Activated effector memory CD4-positive, alpha-beta T cell treated with Interleukin-2 at 50 U/mL for 16 hours (primary cell): ENCODE results near the gene SLCO4A1.

ENCODE experiments used
- DNase-seq: peaks from one replicate; pipeline ENCODE4 v3.0.0-alpha.2; 2020

The SLCO4A1 gene

DNA sequence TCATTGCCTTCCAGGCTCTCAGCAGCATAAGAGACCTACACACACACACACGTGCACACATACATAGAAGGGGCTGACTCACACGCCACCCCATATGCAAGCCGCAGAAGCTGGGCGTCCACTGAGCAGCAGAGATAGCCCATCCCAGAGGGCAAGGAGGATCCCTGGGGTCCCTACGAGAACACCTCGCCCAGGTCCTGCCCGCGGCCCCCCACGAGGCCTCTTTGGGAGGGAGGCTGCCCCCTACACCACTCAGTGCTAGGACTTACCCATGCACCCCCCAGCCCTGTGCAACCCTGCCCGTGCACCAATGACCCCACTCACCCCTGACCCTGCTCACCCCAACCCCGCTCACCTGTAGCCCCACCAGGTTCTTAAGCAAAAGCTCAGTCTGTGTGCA is 45.8 kb downstream of the SLCO4A1 start:
- no peak for DNase-seq

DNA sequence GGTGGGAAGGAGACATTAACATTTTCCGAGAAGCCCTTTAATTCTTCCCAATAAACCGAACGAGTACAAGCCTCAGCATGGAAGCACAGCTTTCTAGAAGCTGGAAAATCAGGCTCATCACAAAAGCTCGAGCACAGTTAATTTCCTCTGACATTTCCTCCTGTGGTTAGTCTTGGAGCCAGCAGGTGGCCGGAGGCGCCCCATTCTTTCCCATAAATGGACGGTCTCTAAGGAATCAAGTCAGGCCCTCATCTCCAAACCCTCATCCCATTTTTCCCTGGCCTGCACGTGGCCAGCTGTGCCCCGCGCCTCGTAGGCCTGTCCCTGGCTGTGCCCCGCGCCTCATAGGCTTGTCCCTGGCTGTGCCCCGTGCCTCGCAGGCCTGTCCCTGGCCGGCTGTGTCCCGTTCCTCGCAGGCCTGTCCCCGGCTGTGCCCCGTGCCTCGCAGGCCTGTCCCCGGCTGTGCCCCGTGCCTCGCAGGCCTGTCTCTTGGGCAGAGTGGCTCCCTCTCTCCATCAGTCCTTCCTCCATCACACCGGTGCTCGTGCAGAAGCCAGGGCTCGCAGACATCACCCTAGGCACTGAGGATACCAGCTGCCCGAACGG is 46.7 kb downstream of the SLCO4A1 start:
- no peak for DNase-seq

DNA sequence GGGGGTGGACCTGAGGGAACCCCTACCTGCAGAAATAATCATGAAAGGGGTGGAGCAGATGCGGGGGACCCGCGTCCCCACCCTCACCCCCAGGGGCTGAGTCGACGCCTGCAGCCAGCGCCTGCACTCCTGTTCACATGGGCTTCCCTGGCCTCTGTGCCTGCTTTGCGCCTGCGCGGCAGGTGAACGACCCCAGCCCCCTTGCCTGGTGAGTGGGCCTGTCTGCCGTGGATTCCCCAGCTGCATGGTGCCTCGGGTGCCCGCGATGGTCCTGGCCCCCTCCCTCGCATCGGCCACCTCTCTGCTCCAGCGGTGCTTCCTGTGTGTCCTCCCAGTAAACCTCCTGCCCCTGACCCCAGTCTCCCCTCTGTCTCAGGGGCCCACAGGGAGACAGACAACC is 47.6 kb downstream of the SLCO4A1 start:
- no peak for DNase-seq

DNA sequence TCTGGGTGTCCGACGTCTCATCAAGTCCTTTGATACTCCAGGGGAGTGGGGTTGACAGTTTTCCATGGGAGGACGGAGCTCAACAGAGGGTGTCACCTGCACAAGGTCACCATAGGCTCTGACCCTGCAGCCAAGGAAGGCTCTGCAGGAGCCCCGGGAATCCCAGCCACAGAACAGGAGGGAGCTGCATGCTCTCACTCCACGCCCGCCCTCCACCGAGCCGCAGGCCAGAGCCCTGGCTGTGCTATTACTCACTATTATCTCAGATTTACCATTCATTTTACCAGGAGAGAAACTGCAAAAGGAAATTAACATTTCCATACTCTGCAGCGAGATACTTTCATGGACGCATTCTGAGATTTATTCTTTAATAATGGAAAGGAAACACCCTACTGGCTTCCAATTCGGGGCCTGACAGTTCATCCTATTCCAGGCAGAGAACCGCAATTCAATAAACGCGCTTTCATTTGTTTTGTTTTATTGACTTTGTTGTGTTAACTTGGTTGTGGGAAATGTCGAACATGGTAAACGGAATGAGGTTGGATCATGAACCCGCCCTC is 48.0 kb downstream of the SLCO4A1 start:
- no peak for DNase-seq

GRCh38 chr20:62691487-62691886 is 49.2 kb downstream of the SLCO4A1 start:
- DNase-seq = no peak

- DNase-seq = no peak
Measured at GRCh38 chr20:62692176-62692575, 49.9 kb downstream of the SLCO4A1 start.

DNA sequence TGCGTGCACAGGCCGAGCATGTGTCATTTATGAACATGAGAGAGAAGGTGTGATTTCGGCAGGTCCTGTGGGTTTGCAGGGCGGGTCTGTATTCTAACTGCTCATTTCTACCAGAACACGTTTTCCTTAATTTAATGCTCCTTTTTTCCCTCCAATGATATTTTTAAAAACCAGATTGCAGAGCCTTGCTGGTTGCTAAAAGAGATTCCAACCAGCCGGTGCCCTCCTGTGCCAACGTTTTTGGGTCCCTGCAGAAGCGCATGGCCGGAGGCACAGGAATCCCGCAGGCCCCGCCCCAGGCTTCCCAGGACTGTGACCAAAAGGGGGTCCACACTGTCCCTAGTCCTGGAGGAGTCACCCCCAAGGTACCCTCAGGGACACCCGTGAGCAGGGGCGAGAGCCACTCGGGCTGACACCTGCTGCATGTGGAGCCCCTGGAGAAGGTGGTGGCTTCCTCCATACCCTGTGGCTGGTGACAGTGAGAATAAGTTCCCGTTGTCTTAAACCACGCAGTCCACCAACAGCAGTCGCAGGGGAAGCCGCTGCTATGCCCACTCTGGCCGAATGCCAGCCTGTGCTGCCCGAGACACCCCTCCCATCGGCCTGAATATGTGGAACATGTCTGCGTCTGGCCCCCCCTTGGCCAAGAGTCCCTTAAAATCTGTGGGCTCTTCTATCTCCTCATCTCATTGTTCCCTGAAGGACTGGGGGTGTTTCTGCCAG is 50.7 kb downstream of the SLCO4A1 start:
- DNase-seq = no peak

DNA sequence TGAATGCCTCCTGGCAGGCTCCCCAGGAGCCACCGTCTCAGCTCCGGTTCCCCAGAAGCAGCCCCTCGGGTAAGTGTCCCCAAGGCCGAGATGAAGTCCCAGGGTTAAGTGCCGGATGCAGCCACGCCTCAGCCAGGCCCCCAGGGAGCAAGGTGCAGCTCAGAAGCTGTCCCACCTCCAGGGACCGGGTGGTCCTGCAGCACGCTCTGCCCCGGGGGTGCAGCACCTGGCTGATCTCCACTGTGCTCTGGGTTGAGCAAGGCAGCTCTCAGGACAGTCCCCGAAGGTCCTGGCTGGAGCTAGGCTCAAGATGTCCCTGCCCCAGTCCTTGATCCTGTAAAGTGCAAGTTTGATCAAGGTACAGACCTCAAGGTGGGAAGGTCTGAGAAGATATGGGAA is 51.2 kb downstream of the SLCO4A1 start:
- no peak for DNase-seq

- DNase-seq = no peak
Measured at GRCh38 chr20:62694106-62694505, 51.8 kb downstream of the SLCO4A1 start.

DNA sequence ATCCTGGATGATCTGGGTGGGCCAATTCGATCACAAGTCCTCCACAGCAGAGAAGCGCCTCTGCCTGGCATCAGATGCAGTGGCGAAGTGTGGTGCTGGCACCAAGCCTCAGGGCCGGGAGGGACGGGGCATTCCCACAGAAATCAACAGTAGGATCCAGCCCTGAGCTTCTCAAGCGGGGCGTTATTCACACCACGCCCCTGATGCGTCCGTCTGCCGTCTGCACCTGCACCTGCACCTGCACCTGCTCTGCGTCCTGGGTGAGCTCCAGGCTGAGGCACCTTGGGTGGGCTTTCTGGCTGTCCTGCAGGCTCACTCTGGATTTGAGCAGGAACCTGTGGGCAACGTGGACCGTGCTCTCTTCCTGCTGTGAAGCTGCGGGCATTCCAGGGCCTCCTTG is 52.6 kb downstream of the SLCO4A1 start:
- no peak for DNase-seq

- DNase-seq = no peak
Measured at GRCh38 chr20:62695448-62696414, 53.4 kb downstream of the SLCO4A1 start.

DNA sequence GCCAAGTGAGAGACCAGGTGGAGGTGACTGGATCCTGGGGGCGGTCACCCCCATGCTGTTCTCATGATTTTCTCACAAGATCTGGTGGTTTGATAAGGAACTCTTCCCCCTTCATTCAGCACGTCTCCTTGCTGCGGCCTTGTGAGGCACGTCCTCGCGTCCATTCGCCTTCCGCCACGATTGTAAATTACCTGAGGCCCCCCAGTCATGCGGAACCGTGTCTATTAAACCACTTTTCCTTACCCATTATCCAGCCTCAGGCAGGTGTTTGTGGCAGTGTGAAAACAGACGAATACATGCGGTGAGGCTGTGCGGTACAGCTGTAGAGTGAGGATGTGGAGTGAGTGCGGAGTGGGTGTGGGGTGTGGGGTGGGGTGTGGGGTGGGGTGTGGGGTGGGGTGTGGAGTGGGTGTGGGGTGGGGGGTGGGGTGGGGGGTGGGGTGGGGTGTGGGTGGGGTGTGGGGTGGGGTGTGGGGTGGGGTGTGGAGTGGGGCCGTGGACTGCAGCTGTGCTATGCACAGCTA is 54.2 kb downstream of the SLCO4A1 start:
- DNase-seq = no peak

DNA sequence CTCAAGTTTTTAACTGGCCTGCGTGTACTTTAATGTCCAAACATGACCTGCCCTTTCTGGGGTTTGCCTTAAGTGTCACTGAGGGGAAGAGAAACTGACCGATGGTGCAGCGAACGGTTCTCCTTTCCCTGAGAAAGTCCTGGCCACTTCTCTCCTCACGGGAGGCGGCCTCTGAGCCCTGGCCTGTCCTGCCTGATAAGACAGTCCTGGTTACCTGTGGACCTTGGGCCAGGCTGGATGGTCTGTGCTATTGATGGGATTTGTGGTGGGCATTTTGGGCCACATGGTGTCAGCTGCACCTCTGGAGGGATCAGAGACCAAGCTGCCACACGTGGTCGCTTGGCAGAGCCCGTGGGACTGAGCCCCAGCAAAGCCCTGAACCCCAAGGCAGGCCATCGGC is 54.7 kb downstream of the SLCO4A1 start:
- no peak for DNase-seq

DNA sequence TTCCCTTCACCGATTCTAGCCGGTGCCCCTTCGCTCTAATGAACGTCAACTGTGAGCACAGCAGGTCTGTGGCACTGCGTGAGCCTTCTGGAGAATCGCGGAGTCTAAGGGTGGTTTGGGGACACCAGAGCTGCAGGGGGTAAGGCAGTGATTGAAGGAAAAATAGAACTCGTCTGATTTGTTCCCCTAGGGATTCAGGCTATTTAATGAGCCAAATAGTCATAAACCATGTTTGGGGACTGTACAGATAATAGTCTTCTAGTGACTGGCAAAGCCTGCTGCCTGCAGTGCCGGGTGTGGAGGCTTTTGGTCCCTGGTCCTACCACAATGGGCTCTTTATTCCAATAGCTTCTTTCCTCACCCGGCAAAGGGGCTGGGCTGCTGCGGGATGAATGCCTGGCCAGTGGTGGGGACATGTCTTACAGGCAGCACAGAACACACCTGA is 55.2 kb downstream of the SLCO4A1 start:
- DNase-seq = no peak

- DNase-seq = no peak
Measured at GRCh38 chr20:62698231-62698630, 55.9 kb downstream of the SLCO4A1 start.

- DNase-seq = no peak
Measured at GRCh38 chr20:62699296-62699695, 57.0 kb downstream of the SLCO4A1 start.

- DNase-seq = no peak
Measured at GRCh38 chr20:62699741-62700140, 57.4 kb downstream of the SLCO4A1 start.

- DNase-seq = no peak
Measured at GRCh38 chr20:62700261-62700930, 58.1 kb downstream of the SLCO4A1 start.

GRCh38 chr20:62701161-62702012 is 59.1 kb downstream of the SLCO4A1 start:
- DNase-seq = no peak

DNA sequence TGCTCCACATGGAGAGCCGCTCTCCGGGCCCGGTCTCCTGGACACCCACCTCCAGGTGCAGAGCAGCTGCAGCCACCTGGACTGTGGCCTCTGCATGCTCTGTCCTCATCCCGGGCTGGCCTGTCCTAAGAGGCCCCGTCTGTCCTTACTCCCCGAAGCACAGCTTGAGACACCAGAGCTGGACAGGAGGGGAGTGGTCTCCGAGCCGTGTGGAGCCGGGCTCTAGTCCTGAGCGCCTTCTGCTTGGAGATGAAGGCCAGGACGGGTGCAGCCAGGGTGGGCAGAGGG is 59.7 kb downstream of the SLCO4A1 start:
- DNase-seq = no peak
